ENCODE data around the gene NKX6-2. TPM values are rescaled to one million over a fixed set of nuclear protein-coding genes. Genes with fewer than 3 reads are reported as not detected.
"Not testable (repeated sequence)": the region's sequence is repeated elsewhere in the genome, so short reads cannot be mapped to it uniquely, and the experiment has no call there.

NKX6-2 gene
- total RNA-seq, 1 donor from 2014 or later = not detected

- no peaks in the 10 kb centered on the region for H3K4me1 Mint-ChIP-seq (ENCODE audit: low read depth)
- no peak for DNase-seq (ENCODE audit: low spot score)
- H3K36me3 Mint-ChIP-seq (ENCODE audit: low read depth) = peaks cover 9% of the 10 kb centered on the region
- H3K27ac Mint-ChIP-seq = no peak overlapping the region
- no peaks in the 10 kb centered on the region for H3K9me3 Mint-ChIP-seq
- intact Hi-C loops (cut with micrococcal nuclease) = loop anchor here (10.0 kb wide), 2 partner anchors 454 to 744 kb away; partner anchors contain the start of genes CYP2E1, UTF1 and VENTX
- H3K4me3 Mint-ChIP-seq (ENCODE audit: low read depth) = no peak overlapping the region
- peaks cover 13% of the 10 kb centered on the region for H3K27me3 Mint-ChIP-seq (ENCODE audit: low read depth)
Measured at GRCh38 chr10:132780356-132780755, 5.6 kb downstream of the NKX6-2 start.

GRCh38 chr10:132779549-132780294 lies 6.2 kb downstream of the NKX6-2 start:
- no peak for DNase-seq (ENCODE audit: low spot score)
- H3K36me3 Mint-ChIP-seq (ENCODE audit: low read depth) = peaks cover 9% of the 10 kb centered on the region
- no peak overlapping the region for H3K4me3 Mint-ChIP-seq (ENCODE audit: low read depth)
- H3K4me1 Mint-ChIP-seq (ENCODE audit: low read depth) = no peaks in the 10 kb centered on the region
- H3K9me3 Mint-ChIP-seq = no peaks in the 10 kb centered on the region
- H3K27ac Mint-ChIP-seq = no peak overlapping the region
- intact Hi-C loops (cut with micrococcal nuclease) = loop anchor here (10.0 kb wide), 2 partner anchors 455 to 745 kb away; partner anchors contain the start of genes CYP2E1, UTF1 and VENTX
- peaks cover 13% of the 10 kb centered on the region for H3K27me3 Mint-ChIP-seq (ENCODE audit: low read depth)

- no peaks in the 10 kb centered on the region for H3K4me1 Mint-ChIP-seq (ENCODE audit: low read depth)
- intact Hi-C loops (cut with micrococcal nuclease) = no loop called here
- no peak overlapping the region for H3K4me3 Mint-ChIP-seq (ENCODE audit: low read depth)
- no peak overlapping the region for H3K27ac Mint-ChIP-seq
- H3K9me3 Mint-ChIP-seq = no peaks in the 10 kb centered on the region
- no peaks in the 10 kb centered on the region for H3K36me3 Mint-ChIP-seq (ENCODE audit: low read depth)
- no peak for DNase-seq (ENCODE audit: low spot score)
- no peaks in the 10 kb centered on the region for H3K27me3 Mint-ChIP-seq (ENCODE audit: low read depth)
Measured at GRCh38 chr10:132777441-132777840, 8.5 kb downstream of the NKX6-2 start.

- no peak for DNase-seq (ENCODE audit: low spot score)
- intact Hi-C loops (cut with micrococcal nuclease) = no loop called here
- H3K4me1 Mint-ChIP-seq (ENCODE audit: low read depth) = no peaks in the 10 kb centered on the region
- no peak overlapping the region for H3K27ac Mint-ChIP-seq
- no peaks in the 10 kb centered on the region for H3K27me3 Mint-ChIP-seq (ENCODE audit: low read depth)
- H3K4me3 Mint-ChIP-seq (ENCODE audit: low read depth) = no peak overlapping the region
- H3K36me3 Mint-ChIP-seq (ENCODE audit: low read depth) = no peaks in the 10 kb centered on the region
- no peaks in the 10 kb centered on the region for H3K9me3 Mint-ChIP-seq
Measured at GRCh38 chr10:132776821-132777220, 9.1 kb downstream of the NKX6-2 start.

- H3K9me3 Mint-ChIP-seq = no peaks in the 10 kb centered on the region
- H3K27me3 Mint-ChIP-seq (ENCODE audit: low read depth) = no peaks in the 10 kb centered on the region
- DNase-seq (ENCODE audit: low spot score) = no peak
- intact Hi-C loops (cut with micrococcal nuclease) = no loop called here
- H3K27ac Mint-ChIP-seq = no peak overlapping the region
- H3K36me3 Mint-ChIP-seq (ENCODE audit: low read depth) = peaks cover 2% of the 10 kb centered on the region
- H3K4me3 Mint-ChIP-seq (ENCODE audit: low read depth) = no peak overlapping the region
- H3K4me1 Mint-ChIP-seq (ENCODE audit: low read depth) = no peaks in the 10 kb centered on the region
Measured at GRCh38 chr10:132776186-132776585, 9.8 kb downstream of the NKX6-2 start.

- H3K4me3 Mint-ChIP-seq (ENCODE audit: low read depth) = no peak overlapping the region
Measured at GRCh38 chr10:132774902-132775863, 10.8 kb downstream of the NKX6-2 start.

GRCh38 chr10:132774181-132774901 lies 11.6 kb downstream of the NKX6-2 start:
- Mint-ChIP-seq H3K9me3 (no peaks in the 10 kb centered on the region), H3K27me3 (ENCODE audit: low read depth) (no peaks in the 10 kb centered on the region), H3K4me3 (ENCODE audit: low read depth) (no peak overlapping the region), H3K36me3 (ENCODE audit: low read depth) (peaks cover 8% of the 10 kb centered on the region), H3K4me1 (ENCODE audit: low read depth) (no peaks in the 10 kb centered on the region), H3K27ac (no peak overlapping the region)
- no peak for DNase-seq (ENCODE audit: low spot score)
- intact Hi-C loops (cut with micrococcal nuclease) = no loop called here

More at GRCh38 chr10:132774902-132775863, 10.8 kb downstream of the NKX6-2 start:
- intact Hi-C loops (cut with micrococcal nuclease) = no loop called here
- no peaks in the 10 kb centered on the region for H3K9me3 Mint-ChIP-seq
- H3K4me1 Mint-ChIP-seq (ENCODE audit: low read depth) = no peaks in the 10 kb centered on the region
- no peak overlapping the region for H3K27ac Mint-ChIP-seq
- no peak for DNase-seq (ENCODE audit: low spot score)
- H3K27me3 Mint-ChIP-seq (ENCODE audit: low read depth) = no peaks in the 10 kb centered on the region
- H3K36me3 Mint-ChIP-seq (ENCODE audit: low read depth) = peaks cover 6% of the 10 kb centered on the region

- H3K36me3 Mint-ChIP-seq (ENCODE audit: low read depth) = peaks cover 21% of the 10 kb centered on the region
- H3K9me3 Mint-ChIP-seq; H3K27me3 Mint-ChIP-seq (ENCODE audit: low read depth); H3K27ac Mint-ChIP-seq; intact Hi-C loops (cut with micrococcal nuclease); DNase-seq (ENCODE audit: low spot score); H3K4me3 Mint-ChIP-seq (ENCODE audit: low read depth); H3K4me1 Mint-ChIP-seq (ENCODE audit: low read depth): not testable (repeated sequence)
Measured at GRCh38 chr10:132772816-132773215, 13.1 kb downstream of the NKX6-2 start.

GRCh38 chr10:132770061-132771021 lies 15.6 kb downstream of the NKX6-2 start:
- DNase-seq (ENCODE audit: low spot score) = no peak
- H3K36me3 Mint-ChIP-seq (ENCODE audit: low read depth) = peaks cover 28% of the 10 kb centered on the region
- H3K4me3 Mint-ChIP-seq (ENCODE audit: low read depth) = no peak overlapping the region
- peaks cover 5% of the 10 kb centered on the region for H3K9me3 Mint-ChIP-seq
- H3K4me1 Mint-ChIP-seq (ENCODE audit: low read depth) = no peaks in the 10 kb centered on the region
- intact Hi-C loops (cut with micrococcal nuclease) = no loop called here
- H3K27ac Mint-ChIP-seq = no peak overlapping the region
- H3K27me3 Mint-ChIP-seq (ENCODE audit: low read depth) = no peaks in the 10 kb centered on the region

GRCh38 chr10:132768346-132769248 lies 17.4 kb downstream of the NKX6-2 start:
- Mint-ChIP-seq H3K36me3 (ENCODE audit: low read depth) (peaks cover 28% of the 10 kb centered on the region), H3K27me3 (ENCODE audit: low read depth) (no peaks in the 10 kb centered on the region), H3K27ac (no peak overlapping the region), H3K4me1 (ENCODE audit: low read depth) (no peaks in the 10 kb centered on the region), H3K9me3 (peaks cover 5% of the 10 kb centered on the region), H3K4me3 (ENCODE audit: low read depth) (no peak overlapping the region)
- intact Hi-C loops (cut with micrococcal nuclease) = no loop called here
- DNase-seq (ENCODE audit: low spot score) = no peak

- H3K27me3 Mint-ChIP-seq (ENCODE audit: low read depth) = no peaks in the 10 kb centered on the region
Measured at GRCh38 chr10:132766291-132766690, 19.7 kb downstream of the NKX6-2 start.

More at GRCh38 chr10:132766291-132766690, 19.7 kb downstream of the NKX6-2 start:
- H3K4me1 Mint-ChIP-seq (ENCODE audit: low read depth) = peaks cover 7% of the 10 kb centered on the region
- peaks cover 27% of the 10 kb centered on the region for H3K36me3 Mint-ChIP-seq (ENCODE audit: low read depth)
- DNase-seq (ENCODE audit: low spot score) = no peak
- peaks cover 5% of the 10 kb centered on the region for H3K9me3 Mint-ChIP-seq
- H3K27ac Mint-ChIP-seq = no peak overlapping the region
- no peak overlapping the region for H3K4me3 Mint-ChIP-seq (ENCODE audit: low read depth)
- intact Hi-C loops (cut with micrococcal nuclease) = no loop called here
